T-helper 2 cell treated with Interferon-gamma antibody and Interleukin-4, amounts not matched to agents 5 μg/mL and 100 μg/mL, for 36 hours (primary cell): ENCODE data around the gene GET4.

ENCODE experiments used
- DNase-seq: peaks from one replicate; pipeline ENCODE4 v3.0.0; 2021; ENCODE audit warnings: low spot score
- H3K27ac Mint-ChIP-seq: one replicate; pipeline ENCODE4 v1.8.0; 2021; ENCODE audit warnings: mild to moderate bottlenecking, mixed read lengths
- H3K27me3 Mint-ChIP-seq: one replicate; pipeline ENCODE4 v1.8.0; 2021; ENCODE audit warnings: low read depth, mixed read lengths
- H3K36me3 Mint-ChIP-seq: one replicate; pipeline ENCODE4 v1.8.0; 2021; ENCODE audit warnings: low read depth, mixed read lengths
- H3K4me1 Mint-ChIP-seq: one replicate; pipeline ENCODE4 v1.8.0; 2021; ENCODE audit warnings: low read depth, mixed read lengths
- H3K4me3 Mint-ChIP-seq: one replicate; pipeline ENCODE4 v1.8.0; 2022; ENCODE audit warnings: mild to moderate bottlenecking, moderate library complexity, mixed read lengths
- H3K9me3 Mint-ChIP-seq: one replicate; pipeline ENCODE4 v1.8.0; 2021; ENCODE audit warnings: mixed read lengths

GET4 gene

DNA sequence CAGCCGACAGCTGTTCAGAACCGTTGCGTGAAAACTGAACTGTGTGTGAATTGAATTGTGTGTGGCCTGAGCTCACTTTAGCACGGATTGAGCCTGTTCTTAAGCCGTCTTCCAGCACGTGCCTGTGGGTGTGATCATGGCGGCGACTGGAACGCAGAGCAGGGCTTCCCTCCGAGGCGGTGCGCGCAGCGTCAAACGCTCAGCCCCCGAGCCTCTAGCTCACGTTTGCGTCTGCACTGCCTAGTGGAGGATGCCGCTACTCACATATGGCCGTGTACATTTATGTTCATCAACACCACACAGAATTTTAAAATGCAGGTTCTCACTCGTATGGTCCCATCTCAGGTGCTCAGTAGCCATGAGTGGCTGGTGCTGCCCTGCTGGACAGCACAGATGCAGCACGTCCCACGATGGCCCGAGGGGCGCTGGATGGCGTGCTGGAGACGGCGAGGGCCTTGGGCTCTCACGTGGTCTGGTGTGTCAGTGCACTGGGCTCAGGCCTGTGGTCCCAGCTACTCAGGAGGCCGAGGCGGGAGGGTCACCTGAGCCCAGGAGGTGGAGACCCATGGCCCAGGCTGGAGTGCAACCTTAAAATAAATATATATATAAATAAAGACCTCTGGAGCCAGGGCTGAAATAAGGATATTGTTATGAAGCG lies 22.1 kb upstream of the GET4 start:
- H3K36me3 Mint-ChIP-seq, result peaks cover 17% of the 10 kb centered on the region
- H3K9me3 Mint-ChIP-seq, result no peaks in the 10 kb centered on the region
- H3K4me1 Mint-ChIP-seq, result no peaks in the 10 kb centered on the region
- H3K27ac Mint-ChIP-seq, result no peak overlapping the region
- no peak for DNase-seq
- H3K4me3 Mint-ChIP-seq, result no peak overlapping the region
- H3K27me3 Mint-ChIP-seq, result no peaks in the 10 kb centered on the region

DNA sequence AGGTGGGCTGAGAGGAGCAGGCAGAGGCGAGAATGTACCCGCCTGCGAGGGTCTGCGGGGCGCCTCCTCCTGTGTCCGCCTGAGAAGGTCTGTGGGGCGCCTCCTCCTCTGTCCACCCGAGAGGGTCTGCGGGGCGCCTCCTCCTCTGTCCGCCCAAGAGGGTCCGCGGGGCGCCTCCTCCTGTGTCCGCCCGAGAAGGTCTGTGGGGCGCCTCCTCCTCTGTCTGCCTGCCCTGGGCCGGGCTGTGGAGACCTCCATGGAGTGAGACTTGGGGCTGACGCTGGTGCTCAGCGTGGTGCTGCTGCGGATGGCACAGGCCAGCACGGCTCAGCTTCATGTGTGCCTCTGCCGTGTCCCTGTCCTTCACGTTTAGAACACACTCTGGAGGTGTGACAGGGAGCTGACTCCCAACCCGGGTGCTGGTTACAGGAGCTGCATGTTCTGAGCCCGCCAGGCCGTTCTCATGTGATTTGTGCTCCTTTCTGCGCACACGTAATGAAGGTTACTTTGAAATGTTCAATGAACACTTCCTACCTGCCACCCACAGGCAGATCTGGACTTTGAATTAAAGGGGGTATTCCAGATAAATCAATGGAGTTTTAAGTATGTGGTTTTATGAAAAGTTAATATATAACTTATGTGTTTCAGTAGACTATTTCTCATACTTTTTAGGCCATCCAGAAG lies 20.5 kb upstream of the GET4 start:
- Mint-ChIP-seq H3K27ac (no peak overlapping the region), H3K36me3 (peaks cover 20% of the 10 kb centered on the region), H3K9me3 (no peaks in the 10 kb centered on the region), H3K4me3 (no peak overlapping the region), H3K27me3 (no peaks in the 10 kb centered on the region), H3K4me1 (no peaks in the 10 kb centered on the region)
- DNase-seq, result no peak

GRCh38 chr7:856444-857095 lies 19.8 kb upstream of the GET4 start:
- Mint-ChIP-seq H3K36me3 (peaks cover 22% of the 10 kb centered on the region), H3K27me3 (no peaks in the 10 kb centered on the region), H3K4me3 (no peak overlapping the region), H3K9me3 (no peaks in the 10 kb centered on the region), H3K4me1 (no peaks in the 10 kb centered on the region), H3K27ac (no peak overlapping the region)
- no peak for DNase-seq

- Mint-ChIP-seq H3K4me3 (no peak overlapping the region), H3K36me3 (peaks cover 25% of the 10 kb centered on the region), H3K9me3 (no peaks in the 10 kb centered on the region), H3K27me3 (no peaks in the 10 kb centered on the region), H3K27ac (no peak overlapping the region), H3K4me1 (no peaks in the 10 kb centered on the region)
- no peak for DNase-seq
These were observed 18.7 kb upstream of the GET4 start for GRCh38 chr7:857661-858060.

- no peaks in the 10 kb centered on the region for H3K9me3 Mint-ChIP-seq
- no peaks in the 10 kb centered on the region for H3K27me3 Mint-ChIP-seq
- no peak overlapping the region for H3K27ac Mint-ChIP-seq
- no peak for DNase-seq
- H3K4me1 Mint-ChIP-seq, result no peaks in the 10 kb centered on the region
- no peak overlapping the region for H3K4me3 Mint-ChIP-seq
- peaks cover 31% of the 10 kb centered on the region for H3K36me3 Mint-ChIP-seq
These were observed 16.9 kb upstream of the GET4 start for GRCh38 chr7:859359-860030.

GRCh38 chr7:860149-860548 lies 16.2 kb upstream of the GET4 start:
- Mint-ChIP-seq H3K4me3 (no peak overlapping the region), H3K36me3 (peaks cover 34% of the 10 kb centered on the region), H3K4me1 (no peaks in the 10 kb centered on the region), H3K9me3 (no peaks in the 10 kb centered on the region), H3K27me3 (no peaks in the 10 kb centered on the region), H3K27ac (no peak overlapping the region)
- no peak for DNase-seq

- Mint-ChIP-seq H3K36me3 (peaks cover 36% of the 10 kb centered on the region), H3K27ac (no peak overlapping the region), H3K4me3 (no peak overlapping the region), H3K9me3 (no peaks in the 10 kb centered on the region), H3K4me1 (no peaks in the 10 kb centered on the region), H3K27me3 (no peaks in the 10 kb centered on the region)
- no peak for DNase-seq
These were observed 15.1 kb upstream of the GET4 start for GRCh38 chr7:861222-861621.

- H3K36me3 Mint-ChIP-seq, result peaks cover 38% of the 10 kb centered on the region
- H3K27ac Mint-ChIP-seq, result no peak overlapping the region
These were observed 14.2 kb upstream of the GET4 start for GRCh38 chr7:862157-862556.

DNA sequence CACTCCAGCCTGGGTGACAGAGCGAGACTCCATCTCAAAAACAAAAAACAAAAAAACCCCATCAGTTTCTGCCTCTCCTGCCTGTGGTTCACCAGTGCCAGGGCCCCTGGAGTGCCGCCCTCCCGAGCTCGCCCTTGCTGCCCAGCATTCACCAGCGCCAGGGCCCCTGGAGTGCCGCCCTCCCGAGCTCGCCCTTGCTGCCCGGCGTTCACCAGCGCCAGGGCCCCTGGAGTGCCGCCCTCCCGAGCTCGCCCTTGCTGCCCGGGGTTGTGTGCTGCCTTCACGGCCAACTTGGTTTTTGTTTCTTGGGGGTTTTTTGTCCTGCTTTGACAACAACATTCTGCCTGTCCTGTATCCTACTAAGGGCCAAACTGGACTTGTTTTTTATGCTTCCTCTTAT lies 13.2 kb upstream of the GET4 start:
- H3K9me3 Mint-ChIP-seq, result no peaks in the 10 kb centered on the region
- no peak overlapping the region for H3K4me3 Mint-ChIP-seq
- H3K36me3 Mint-ChIP-seq, result peaks cover 42% of the 10 kb centered on the region
- no peak for DNase-seq
- no peaks in the 10 kb centered on the region for H3K27me3 Mint-ChIP-seq
- no peaks in the 10 kb centered on the region for H3K4me1 Mint-ChIP-seq
- no peak overlapping the region for H3K27ac Mint-ChIP-seq

More at GRCh38 chr7:862157-862556, 14.2 kb upstream of the GET4 start:
- Mint-ChIP-seq H3K4me3 (no peak overlapping the region), H3K27me3 (no peaks in the 10 kb centered on the region), H3K9me3 (no peaks in the 10 kb centered on the region), H3K4me1 (no peaks in the 10 kb centered on the region)
- DNase-seq, result no peak

DNA sequence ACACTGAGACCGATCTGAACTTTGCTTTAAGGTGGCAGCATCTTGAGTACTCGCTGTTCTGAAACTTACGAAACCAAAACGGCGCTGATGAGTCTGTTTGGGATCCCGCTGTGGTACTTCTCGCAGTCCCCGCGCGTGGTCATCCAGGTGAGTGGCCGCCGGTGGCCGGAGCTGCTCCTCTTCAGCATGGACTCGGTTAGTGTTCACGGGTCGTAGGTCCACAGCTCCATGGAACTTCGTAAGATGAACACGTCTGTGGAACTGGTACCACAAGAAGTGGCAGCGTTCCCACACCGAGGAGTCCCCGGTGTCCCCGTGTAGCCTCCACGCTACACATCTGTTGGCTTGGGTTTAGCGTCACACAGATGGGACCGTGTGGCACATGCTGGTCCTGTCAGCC lies 10.4 kb upstream of the GET4 start:
- Mint-ChIP-seq H3K9me3 (no peaks in the 10 kb centered on the region), H3K4me1 (no peaks in the 10 kb centered on the region), H3K36me3 (peaks cover 34% of the 10 kb centered on the region), H3K27me3 (no peaks in the 10 kb centered on the region), H3K4me3 (no peak overlapping the region), H3K27ac (no peak overlapping the region)
- DNase-seq, result no peak

DNA sequence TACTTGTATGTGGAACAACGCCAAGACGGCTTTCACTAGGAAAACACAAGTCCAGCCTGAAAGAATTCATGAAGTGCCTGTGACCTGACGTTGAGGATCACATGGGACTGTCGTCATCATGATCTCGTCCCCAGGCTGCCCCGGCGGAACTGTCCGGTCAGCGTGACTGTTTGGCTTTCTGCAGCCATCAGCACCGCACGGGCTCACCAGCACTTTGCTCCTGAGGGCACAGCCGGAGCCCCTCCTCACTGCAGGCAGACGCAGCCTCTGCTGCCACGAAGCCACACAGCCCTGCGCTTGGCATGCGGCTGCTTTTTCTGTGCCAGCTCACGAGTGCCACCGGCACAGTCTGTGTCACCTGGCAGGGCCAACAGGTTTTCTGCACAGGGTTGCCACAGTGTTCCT lies 9.4 kb upstream of the GET4 start:
- no peak overlapping the region for H3K27ac Mint-ChIP-seq

DNA sequence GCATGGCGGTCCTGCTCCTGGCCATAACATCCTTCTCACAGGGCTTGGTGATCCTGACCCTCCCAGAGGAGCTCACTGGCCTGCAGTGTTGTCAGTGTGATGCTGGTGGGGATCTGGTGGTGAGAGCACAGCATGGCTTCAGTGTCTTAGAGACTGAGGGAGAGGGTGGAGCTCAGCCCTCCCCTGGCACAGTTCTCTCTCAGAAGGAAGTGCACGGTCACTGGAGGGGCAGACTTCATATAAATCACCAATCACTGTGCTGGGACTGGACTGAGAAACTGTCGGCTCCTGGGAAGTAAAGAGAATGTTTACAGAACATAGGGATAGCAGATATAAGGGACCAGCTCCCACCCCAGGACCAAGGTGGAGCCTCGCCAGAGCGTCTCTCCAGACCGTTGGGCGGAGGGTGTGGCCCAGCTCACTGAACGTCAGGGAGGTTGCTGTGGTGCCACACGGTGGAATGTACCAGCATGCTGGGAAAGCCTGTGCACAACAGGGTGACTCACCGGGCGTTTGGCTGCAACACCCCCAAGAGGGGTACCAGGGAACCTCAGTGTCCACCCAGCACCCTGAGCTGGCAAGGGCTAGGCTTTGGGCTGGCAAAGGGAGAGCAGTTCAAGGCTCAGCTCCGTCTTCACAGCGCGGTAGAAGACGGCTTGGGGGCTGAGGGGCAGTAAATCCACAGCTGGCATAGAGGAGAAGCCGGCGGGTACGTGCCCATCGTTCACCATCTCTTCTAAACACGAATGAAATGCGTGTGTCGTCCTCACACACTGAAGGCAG lies 8.8 kb upstream of the GET4 start:
- Mint-ChIP-seq H3K4me3 (no peak overlapping the region), H3K27me3 (no peaks in the 10 kb centered on the region), H3K4me1 (no peaks in the 10 kb centered on the region), H3K27ac (no peak overlapping the region), H3K9me3 (no peaks in the 10 kb centered on the region), H3K36me3 (peaks cover 34% of the 10 kb centered on the region)
- DNase-seq, result no peak

More for the DNA sequence above, 9.4 kb upstream of the GET4 start:
- Mint-ChIP-seq H3K36me3 (peaks cover 34% of the 10 kb centered on the region), H3K27me3 (no peaks in the 10 kb centered on the region), H3K4me3 (no peak overlapping the region), H3K9me3 (no peaks in the 10 kb centered on the region), H3K4me1 (no peaks in the 10 kb centered on the region)
- no peak for DNase-seq

- DNase-seq, result no peak
- Mint-ChIP-seq H3K36me3 (peaks cover 35% of the 10 kb centered on the region), H3K4me3 (no peak overlapping the region), H3K4me1 (peaks cover 2% of the 10 kb centered on the region), H3K27me3 (no peaks in the 10 kb centered on the region), H3K9me3 (no peaks in the 10 kb centered on the region), H3K27ac (no peak overlapping the region)
These were observed 8.2 kb upstream of the GET4 start for GRCh38 chr7:868189-868486.

- DNase-seq, result no peak
- no peak overlapping the region for H3K27ac Mint-ChIP-seq
- H3K27me3 Mint-ChIP-seq, result no peaks in the 10 kb centered on the region
- H3K9me3 Mint-ChIP-seq, result no peaks in the 10 kb centered on the region
- no peak overlapping the region for H3K4me3 Mint-ChIP-seq
- peaks cover 12% of the 10 kb centered on the region for H3K4me1 Mint-ChIP-seq
- H3K36me3 Mint-ChIP-seq, result peaks cover 35% of the 10 kb centered on the region
These were observed 7.0 kb upstream of the GET4 start for GRCh38 chr7:869348-869747.
